ENCODE measurements around the gene UPK2.
A peak's percentile ranks its signal among the peaks of the same experiment; 100 is the strongest.

UPK2 gene

GRCh38 chr11:118914178-118914918 lies 41.8 kb upstream of the UPK2 start:
- TF ChIP-seq POLR2A (IDR thresholded peaks at IDR 0.05; ENCODE audit: extremely low read depth, insufficient read length): no peak
- peak; percentile 65 for TF ChIP-seq MAX (IDR thresholded peaks at IDR 0.05; ENCODE audit: low read depth, low read length)
- H3K4me3 ChIP-seq (ENCODE audit: low read depth, low read length): no peak overlapping the region
- peak; percentile 43 for DNase-seq (ENCODE audit: low read depth)

GRCh38 chr11:118914987-118915386 lies 41.1 kb upstream of the UPK2 start:
- peak; percentile 64 for DNase-seq (ENCODE audit: low read depth)
- TF ChIP-seq MYC (IDR thresholded peaks at IDR 0.05; ENCODE audit: low read depth, low read length) (no peak), MAX (IDR thresholded peaks at IDR 0.05; ENCODE audit: low read depth, low read length) (no peak), CTCF (IDR thresholded peaks at IDR 0.05; ENCODE audit: low read depth, low read length) (no peak), POLR2A (IDR thresholded peaks at IDR 0.05; ENCODE audit: extremely low read depth, insufficient read length) (no peak)
- H3K4me3 ChIP-seq (ENCODE audit: low read depth, low read length): no peak overlapping the region

DNA sequence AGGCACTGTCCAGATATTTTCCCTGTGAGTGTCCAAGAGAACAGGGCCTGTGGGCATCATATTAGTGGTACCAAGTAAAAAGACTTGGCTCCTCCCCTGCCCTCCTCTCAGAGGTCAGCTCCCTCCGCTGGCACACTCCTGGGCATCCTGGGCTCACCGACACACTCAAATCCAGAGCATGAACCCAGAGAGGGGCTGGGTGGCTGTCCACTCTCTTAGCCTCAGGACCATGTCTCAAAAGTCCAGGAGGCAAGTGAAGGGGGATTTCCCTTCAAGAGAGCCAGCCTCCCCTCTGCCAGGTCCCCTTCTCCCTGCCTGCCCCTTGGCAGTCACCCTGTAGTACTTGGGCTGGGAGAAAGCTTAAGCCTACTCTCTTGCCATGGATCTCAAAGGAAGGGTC lies 40.7 kb upstream of the UPK2 start:
- no peak overlapping the region for H3K4me3 ChIP-seq (ENCODE audit: low read depth, low read length)
- DNase-seq (ENCODE audit: low read depth): no peak
- TF ChIP-seq MYC (IDR thresholded peaks at IDR 0.05; ENCODE audit: low read depth, low read length) (no peak), MAX (IDR thresholded peaks at IDR 0.05; ENCODE audit: low read depth, low read length) (no peak), POLR2A (IDR thresholded peaks at IDR 0.05; ENCODE audit: extremely low read depth, insufficient read length) (no peak), CTCF (IDR thresholded peaks at IDR 0.05; ENCODE audit: low read depth, low read length) (no peak)

GRCh38 chr11:118915941-118916841 lies 39.9 kb upstream of the UPK2 start:
- no peak for DNase-seq (ENCODE audit: low read depth)
- TF ChIP-seq CTCF (IDR thresholded peaks at IDR 0.05; ENCODE audit: low read depth, low read length) (no peak), POLR2A (IDR thresholded peaks at IDR 0.05; ENCODE audit: extremely low read depth, insufficient read length) (no peak), MAX (IDR thresholded peaks at IDR 0.05; ENCODE audit: low read depth, low read length) (no peak), MYC (IDR thresholded peaks at IDR 0.05; ENCODE audit: low read depth, low read length) (no peak)
- H3K4me3 ChIP-seq (ENCODE audit: low read depth, low read length): no peak overlapping the region

GRCh38 chr11:118916842-118917388 lies 39.2 kb upstream of the UPK2 start:
- H3K4me3 ChIP-seq (ENCODE audit: low read depth, low read length): no peak overlapping the region
- TF ChIP-seq POLR2A (IDR thresholded peaks at IDR 0.05; ENCODE audit: extremely low read depth, insufficient read length) (no peak), CTCF (IDR thresholded peaks at IDR 0.05; ENCODE audit: low read depth, low read length) (no peak), MYC (IDR thresholded peaks at IDR 0.05; ENCODE audit: low read depth, low read length) (no peak), MAX (IDR thresholded peaks at IDR 0.05; ENCODE audit: low read depth, low read length) (no peak)
- DNase-seq (ENCODE audit: low read depth): no peak
